Endodermal cell (in vitro differentiated cells): Measurements from ENCODE around the gene HTR3E. TPM values are rescaled to one million over a fixed set of nuclear protein-coding genes. Genes with fewer than 3 reads are reported as not detected.
"Not testable (repeated sequence)": the region's sequence is repeated elsewhere in the genome, so short reads cannot be mapped to it uniquely, and the experiment has no call there.

Experiments
- DNase-seq: peaks from one replicate; pipeline ENCODE4 v3.0.0-alpha.2; 2017
- H3K27ac ChIP-seq: 2 replicates; pipeline ENCODE4 v1.5.1; 2013; ENCODE audit warnings: mild to moderate bottlenecking, low read depth, low read length, moderate library complexity
- H3K27me3 ChIP-seq: 2 replicates; pipeline ENCODE4 v1.6.1; 2013; ENCODE audit warnings: mild to moderate bottlenecking, low read length, moderate library complexity; ENCODE audit not compliant: insufficient read depth, control insufficient read depth, poor library complexity, severe bottlenecking
- H3K36me3 ChIP-seq: 2 replicates; pipeline ENCODE4 v1.7.0; 2013; ENCODE audit warnings: mild to moderate bottlenecking, low read length, moderate library complexity; ENCODE audit not compliant: control insufficient read depth, insufficient read depth
- H3K4me1 ChIP-seq: one replicate; pipeline ENCODE4 v1.7.0; 2013; ENCODE audit warnings: low read length; ENCODE audit not compliant: control insufficient read depth, insufficient read depth
- H3K4me3 ChIP-seq: 2 replicates; pipeline ENCODE4 v1.5.1; 2013; ENCODE audit warnings: mild to moderate bottlenecking, low read length, moderate library complexity
- H3K9ac ChIP-seq: 2 replicates; pipeline ENCODE4 v1.6.1; 2013; ENCODE audit warnings: mild to moderate bottlenecking, low read length, moderate library complexity; ENCODE audit not compliant: poor library complexity, severe bottlenecking; ENCODE audit errors: extremely low read depth
- H3K9me3 ChIP-seq: 2 replicates; pipeline ENCODE4 v1.6.1; 2013; ENCODE audit warnings: mild to moderate bottlenecking, low read length, moderate library complexity; ENCODE audit not compliant: control insufficient read depth
- H3K27ac Mint-ChIP-seq: 2 replicates; pipeline ENCODE4 v1.8.0; 2020; ENCODE audit warnings: mixed read lengths
- H3K27me3 Mint-ChIP-seq: 2 replicates; pipeline ENCODE4 v1.8.0; 2021; ENCODE audit warnings: mild to moderate bottlenecking, mixed read lengths; ENCODE audit not compliant: insufficient read depth
- H3K36me3 Mint-ChIP-seq: 2 replicates; pipeline ENCODE4 v1.8.0; 2020; ENCODE audit warnings: low read depth, mixed read lengths
- H3K4me1 Mint-ChIP-seq: 2 replicates; pipeline ENCODE4 v1.8.0; 2020; ENCODE audit warnings: mixed read lengths
- H3K4me3 Mint-ChIP-seq: 2 replicates; pipeline ENCODE4 v1.8.0; 2020; ENCODE audit warnings: mild to moderate bottlenecking, moderate library complexity, mixed read lengths
- H3K9me3 Mint-ChIP-seq: 2 replicates; pipeline ENCODE4 v1.8.0; 2020; ENCODE audit warnings: mild to moderate bottlenecking, mixed read lengths
- CTCF ChIP-seq: fragments of 200-600 bp; sonication (generic); conservative IDR thresholded peaks from 2 replicates; pipeline ENCODE4 v1.5.0; 2021; ENCODE audit warnings: antibody characterized with exemption, mild to moderate bottlenecking
- WGBS, 2 experiments: methylation state at CpG; one replicate each; pipeline versions ENCODE4 v1.1.5 to v1.1.7; 2013; ENCODE audit warnings: missing lambda C conversion rate in 2 of 2, mixed read lengths in 1 of 2; ENCODE audit not compliant: insufficient coverage in 1 of 2, insufficient read length in 1 of 2; 5-methylcytosine and 5-hydroxymethylcytosine counted together
- total RNA-seq, 2 donors: library from RNA; stranded (reverse); fragmentation: NEBNext Ultra II Directional in 1 of 2; extraction: Animal tissue kit (Norgen Biotek cat#: 25700) in 1 of 2; gene quantifications; 2 replicates in 1 of 2; 3 replicates in 1 of 2; pipeline ENCODE4 v1.2.1, GENCODE V29; 2021

HTR3E gene
- total RNA-seq, 2 donors from 2014 or later, result not detected

- Mint-ChIP-seq H3K36me3 (peaks cover 9% of the 10 kb centered on the region), H3K9me3 (no peaks in the 10 kb centered on the region), H3K27ac (no peak overlapping the region), H3K4me3 (no peak overlapping the region), H3K4me1 (peaks cover 8% of the 10 kb centered on the region), H3K27me3 (no peaks in the 10 kb centered on the region)
- Histone ChIP-seq H3K9ac (no peak overlapping the region), H3K36me3 (peaks cover 25% of the 10 kb centered on the region), H3K27ac (no peak overlapping the region), H3K4me3 (no peak overlapping the region), H3K9me3 (no peaks in the 10 kb centered on the region), H3K4me1 (no peaks in the 10 kb centered on the region), H3K27me3 (no peaks in the 10 kb centered on the region)
- no peak for TF ChIP-seq CTCF
- 94% methylated on average over 3 of the region's 3 CpGs; no CpG with 5 or more reads in 1 of the 2 experiments for WGBS, 2 experiments
- no peak for DNase-seq
These were observed 51.2 kb downstream of the HTR3E start for GRCh38 chr3:184148076-184148475.

GRCh38 chr3:184149123-184149522, 52.3 kb downstream of the HTR3E start:
- H3K36me3 Mint-ChIP-seq, result peaks cover under 1% of the 10 kb centered on the region
- peaks cover 8% of the 10 kb centered on the region for H3K4me1 Mint-ChIP-seq

GRCh38 chr3:184149770-184150169, 52.9 kb downstream of the HTR3E start:
- whole genome bisulfite sequencing, 2 experiments, result 77 to 79% methylated on average over 5 to 6 of the region's 6 CpGs
- peak; percentile 62 for TF ChIP-seq CTCF
- peak overlapping the region; percentile 17 for H3K27ac Mint-ChIP-seq

More at GRCh38 chr3:184149123-184149522, 52.3 kb downstream of the HTR3E start:
- no peak overlapping the region for H3K27ac ChIP-seq
- no peak for DNase-seq
- Mint-ChIP-seq H3K27ac (no peak overlapping the region), H3K9me3 (no peaks in the 10 kb centered on the region), H3K4me3 (no peak overlapping the region), H3K27me3 (no peaks in the 10 kb centered on the region)
- no peak for TF ChIP-seq CTCF
- 84 to 91% methylated on average over 5 to 6 of the region's 6 CpGs for WGBS, 2 experiments
- peaks cover 14% of the 10 kb centered on the region for H3K36me3 ChIP-seq
- H3K9me3 ChIP-seq, result no peaks in the 10 kb centered on the region
- H3K27me3 ChIP-seq, result no peaks in the 10 kb centered on the region
- H3K4me1 ChIP-seq, result no peaks in the 10 kb centered on the region
- no peak overlapping the region for H3K9ac ChIP-seq
- no peak overlapping the region for H3K4me3 ChIP-seq

More at GRCh38 chr3:184149770-184150169, 52.9 kb downstream of the HTR3E start:
- not testable (repeated sequence) for H3K36me3 Mint-ChIP-seq, H3K9me3 ChIP-seq, H3K9me3 Mint-ChIP-seq, H3K4me3 Mint-ChIP-seq, H3K9ac ChIP-seq, H3K27ac ChIP-seq, H3K4me1 ChIP-seq, H3K4me3 ChIP-seq, H3K36me3 ChIP-seq, H3K4me1 Mint-ChIP-seq, H3K27me3 Mint-ChIP-seq, DNase-seq, H3K27me3 ChIP-seq
